NCI-H2196 treated with DMSO at 0.1 percent for 48 hours (cell line): Measurements from ENCODE around the gene RNU1-3.
"Not testable (repeated sequence)": the region's sequence is repeated elsewhere in the genome, so short reads cannot be mapped to it uniquely, and the experiment has no call there.

Experiments used
- DNase-seq: peaks from one replicate; lab custom pipeline; 2025; ENCODE audit not compliant: unreplicated experiment; lab: John Stamatoyannopoulos, UW

The RNU1-3 gene

DNA sequence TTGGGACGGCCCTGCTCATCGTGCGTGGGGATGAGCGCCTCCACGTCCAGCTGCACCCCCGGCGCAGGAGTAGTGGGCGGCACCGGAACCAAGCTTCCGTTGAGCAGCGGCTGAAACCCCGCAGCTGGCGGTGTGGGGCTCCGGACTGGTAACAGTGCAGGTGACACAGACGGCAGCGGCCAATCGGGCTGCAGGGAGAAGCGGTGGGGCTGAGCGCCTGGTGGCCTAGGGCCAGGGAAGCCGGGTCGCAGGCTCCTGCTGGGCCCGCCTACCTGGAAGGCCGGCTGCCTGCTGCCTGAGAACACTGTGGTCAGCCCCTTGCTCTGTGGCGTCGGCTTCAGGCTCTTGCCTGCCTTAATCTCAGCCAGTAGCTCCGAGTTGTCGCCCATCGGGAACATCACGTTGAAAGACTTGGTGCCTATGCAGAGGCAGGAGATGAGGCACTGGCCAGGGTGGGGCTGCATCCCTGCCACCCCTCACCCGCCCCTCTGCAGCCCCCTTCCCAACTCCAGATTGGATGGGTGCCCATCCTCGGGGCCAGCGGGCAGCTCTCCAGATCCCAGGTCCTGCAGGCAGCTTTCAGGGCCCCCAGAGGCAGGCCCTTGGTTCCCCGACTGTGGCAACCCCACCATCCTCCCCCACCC, 29.9 kb upstream of the RNU1-3 start:
- not testable (repeated sequence) for DNase-seq

DNA sequence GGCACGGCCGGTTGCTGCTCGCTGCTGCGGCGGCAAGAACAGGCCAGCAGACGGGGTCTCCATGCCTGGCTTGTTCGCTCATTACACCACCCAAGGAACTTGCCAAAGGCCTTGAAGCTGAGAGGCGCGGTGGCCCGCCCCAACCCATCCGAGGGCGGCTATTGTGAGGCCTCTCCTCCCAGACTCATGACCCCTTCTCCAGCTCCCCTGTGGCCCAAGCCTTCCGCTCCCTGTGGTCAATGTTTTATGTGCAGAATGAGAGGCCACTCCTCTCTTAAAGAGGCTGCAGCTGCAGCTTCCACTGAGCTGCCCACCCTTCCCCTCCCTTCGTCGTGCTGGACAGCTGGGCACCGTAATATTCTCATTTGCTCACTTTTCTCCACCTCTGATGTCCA, 27.6 kb upstream of the RNU1-3 start:
- DNase-seq, result not testable (repeated sequence)

DNA sequence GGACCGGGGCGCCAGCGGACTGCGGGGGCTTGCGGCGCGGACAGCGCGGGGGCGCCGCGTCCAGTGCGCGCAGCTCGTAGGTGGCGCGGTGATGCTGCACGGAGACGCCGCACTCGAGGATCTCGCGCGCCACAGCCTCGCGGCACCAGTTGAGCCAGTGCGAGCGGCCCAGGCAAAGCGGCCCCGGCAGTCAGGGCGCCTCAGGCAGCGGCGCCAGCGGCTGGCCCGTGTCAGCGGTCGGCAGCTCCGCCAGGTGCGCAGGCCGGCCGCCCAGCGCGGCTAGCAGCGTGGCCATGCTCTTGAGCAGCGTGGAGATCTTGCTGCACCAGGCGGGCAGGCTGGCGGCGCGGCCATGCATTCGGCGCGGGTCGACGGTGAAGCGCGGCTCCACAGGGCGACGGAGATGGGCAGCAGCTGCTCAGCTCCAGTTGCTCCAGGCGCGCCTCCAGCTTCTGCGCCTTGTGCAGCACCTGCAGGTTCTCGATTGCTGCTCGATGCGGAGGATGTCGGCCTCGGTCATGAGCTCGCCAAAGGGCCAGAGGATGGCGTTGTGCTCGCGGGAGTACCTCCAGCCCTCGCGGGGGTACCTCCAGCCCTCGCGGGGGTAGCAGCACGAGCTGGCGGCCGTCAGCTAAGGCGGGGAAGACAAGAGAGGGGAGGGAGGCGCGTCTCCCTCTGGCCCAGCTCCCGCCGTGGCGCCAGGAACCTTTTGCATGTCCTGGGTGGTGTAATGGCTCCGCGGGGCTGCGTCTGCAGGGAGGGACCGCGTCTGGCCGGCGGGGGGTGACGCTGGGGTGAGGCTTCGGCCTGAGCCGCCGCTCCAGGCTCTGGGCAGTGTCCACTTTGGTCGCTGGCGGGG, 26.9 kb upstream of the RNU1-3 start:
- not testable (repeated sequence) for DNase-seq

DNA sequence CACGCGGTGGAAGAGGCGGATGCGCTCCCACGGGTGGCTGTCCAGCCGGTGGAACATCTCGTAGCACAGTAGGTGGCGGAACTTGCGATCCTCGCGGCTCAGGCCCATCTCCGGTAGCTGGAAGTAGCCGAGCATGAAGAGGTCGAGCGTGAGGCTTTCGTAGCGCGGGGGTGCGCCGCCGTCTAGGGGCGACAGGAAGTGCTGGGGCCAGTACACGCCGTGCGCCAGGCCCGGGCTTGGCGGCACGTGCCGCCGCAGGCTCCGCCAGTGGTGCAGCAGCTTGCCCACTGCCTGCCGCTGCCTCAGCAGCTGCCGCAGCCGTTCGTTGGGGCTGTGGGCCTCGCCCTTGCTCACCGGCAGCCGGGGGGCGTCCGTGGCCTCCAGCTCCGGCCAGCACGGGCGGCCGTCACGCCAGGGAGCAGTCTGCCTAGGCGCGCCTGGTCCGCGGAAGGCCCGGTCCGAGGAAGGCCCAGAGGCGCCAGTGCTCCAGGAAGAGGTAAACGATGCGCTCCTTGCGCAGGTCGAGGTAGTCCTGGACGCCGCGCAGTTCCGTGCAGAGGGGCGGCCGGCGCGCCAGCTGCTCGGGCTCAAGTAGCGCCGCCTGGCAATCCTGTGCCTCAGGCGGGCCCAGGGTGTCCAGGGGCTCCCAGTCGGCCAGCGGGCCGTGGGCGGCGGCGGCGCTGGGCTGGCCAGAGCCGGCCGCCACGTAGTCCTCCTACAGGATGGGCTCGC, 26.1 kb upstream of the RNU1-3 start:
- DNase-seq, result not testable (repeated sequence)

DNA sequence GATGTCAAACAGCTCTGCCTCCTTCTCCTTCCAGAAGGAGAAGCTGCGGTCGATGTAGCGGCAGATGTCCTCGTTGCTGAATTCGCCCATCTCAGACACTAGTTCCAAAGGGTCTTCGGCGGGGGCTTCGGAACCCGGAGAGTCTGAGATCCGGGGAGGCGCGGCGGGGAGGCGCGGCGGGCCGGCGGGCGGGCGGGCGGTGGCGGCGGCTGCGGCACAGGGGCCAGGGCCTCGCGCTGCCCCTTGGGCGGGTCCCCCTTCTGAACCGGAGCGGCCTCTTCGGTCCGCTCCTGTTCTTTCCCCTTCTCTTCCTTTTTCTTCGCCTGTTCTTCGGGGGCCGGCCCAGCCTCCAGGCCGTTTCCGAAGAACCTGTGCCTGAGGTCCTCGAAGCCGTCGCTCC, 25.5 kb upstream of the RNU1-3 start:
- not testable (repeated sequence) for DNase-seq

DNA sequence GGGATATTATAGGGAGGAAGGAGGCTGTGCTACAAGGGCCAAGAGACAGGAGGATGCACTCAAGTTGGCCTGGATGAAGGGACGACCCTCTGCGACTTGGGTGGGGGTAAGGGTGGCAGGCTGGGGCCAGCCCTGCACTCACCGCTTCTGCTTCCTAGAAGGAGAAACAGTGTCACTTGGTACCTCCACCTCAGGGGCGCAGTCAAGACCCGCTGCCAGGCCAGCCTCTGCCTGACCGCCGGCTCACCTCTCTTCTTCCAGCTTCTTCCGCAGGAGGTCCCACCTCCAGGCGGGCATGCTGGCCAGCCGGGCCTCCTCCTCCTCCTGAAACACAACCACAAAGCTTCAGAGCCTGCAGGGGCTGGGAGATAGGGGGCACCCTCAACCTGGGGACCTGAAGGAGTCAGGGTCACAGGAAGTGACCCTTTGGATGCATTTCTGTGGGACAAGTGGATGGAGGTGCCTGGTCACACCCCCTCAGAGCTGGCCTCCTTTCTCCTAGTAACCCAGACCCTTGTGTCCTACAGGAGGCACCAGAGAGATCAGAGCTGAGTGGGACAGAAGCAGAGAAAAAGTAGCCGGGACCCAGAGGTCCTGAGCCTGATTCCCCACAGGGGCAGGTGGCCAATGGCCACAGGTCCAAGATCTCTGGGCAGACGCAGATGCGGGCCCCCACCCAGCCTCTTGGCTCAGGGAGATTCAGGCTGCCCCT, 24.4 kb upstream of the RNU1-3 start:
- not testable (repeated sequence) for DNase-seq

DNA sequence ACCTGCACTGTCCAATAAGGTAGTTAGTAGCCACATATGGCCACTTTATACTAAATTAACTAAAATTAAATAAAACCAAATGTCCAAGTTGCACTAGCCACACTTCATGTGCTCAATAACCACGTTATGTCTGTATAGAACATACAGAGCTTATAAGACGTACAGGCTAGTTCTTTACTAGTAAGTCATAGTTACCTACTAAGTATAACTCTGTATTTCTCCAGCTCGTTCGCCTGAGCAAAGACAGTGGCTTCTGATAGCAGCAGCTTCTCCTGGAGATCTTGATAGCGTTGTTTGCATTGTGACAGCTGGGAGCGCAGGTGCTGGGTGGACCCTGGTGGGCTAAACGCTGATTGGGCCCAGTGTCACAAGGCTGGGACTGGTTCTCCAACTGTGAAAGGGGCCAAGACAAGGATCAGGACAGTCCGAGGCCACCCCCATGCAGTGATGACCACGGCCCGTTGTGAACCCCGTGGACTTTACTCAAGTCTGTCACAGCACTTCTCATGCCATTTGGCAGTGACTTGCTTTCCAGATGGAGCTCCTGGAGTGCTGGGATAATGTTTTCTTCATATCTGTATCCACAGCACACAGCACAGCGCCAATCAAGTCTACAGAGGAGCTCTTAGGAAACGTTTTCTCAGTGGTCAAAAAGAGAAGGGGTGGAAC, 20.5 kb upstream of the RNU1-3 start:
- DNase-seq, result not testable (repeated sequence)

DNA sequence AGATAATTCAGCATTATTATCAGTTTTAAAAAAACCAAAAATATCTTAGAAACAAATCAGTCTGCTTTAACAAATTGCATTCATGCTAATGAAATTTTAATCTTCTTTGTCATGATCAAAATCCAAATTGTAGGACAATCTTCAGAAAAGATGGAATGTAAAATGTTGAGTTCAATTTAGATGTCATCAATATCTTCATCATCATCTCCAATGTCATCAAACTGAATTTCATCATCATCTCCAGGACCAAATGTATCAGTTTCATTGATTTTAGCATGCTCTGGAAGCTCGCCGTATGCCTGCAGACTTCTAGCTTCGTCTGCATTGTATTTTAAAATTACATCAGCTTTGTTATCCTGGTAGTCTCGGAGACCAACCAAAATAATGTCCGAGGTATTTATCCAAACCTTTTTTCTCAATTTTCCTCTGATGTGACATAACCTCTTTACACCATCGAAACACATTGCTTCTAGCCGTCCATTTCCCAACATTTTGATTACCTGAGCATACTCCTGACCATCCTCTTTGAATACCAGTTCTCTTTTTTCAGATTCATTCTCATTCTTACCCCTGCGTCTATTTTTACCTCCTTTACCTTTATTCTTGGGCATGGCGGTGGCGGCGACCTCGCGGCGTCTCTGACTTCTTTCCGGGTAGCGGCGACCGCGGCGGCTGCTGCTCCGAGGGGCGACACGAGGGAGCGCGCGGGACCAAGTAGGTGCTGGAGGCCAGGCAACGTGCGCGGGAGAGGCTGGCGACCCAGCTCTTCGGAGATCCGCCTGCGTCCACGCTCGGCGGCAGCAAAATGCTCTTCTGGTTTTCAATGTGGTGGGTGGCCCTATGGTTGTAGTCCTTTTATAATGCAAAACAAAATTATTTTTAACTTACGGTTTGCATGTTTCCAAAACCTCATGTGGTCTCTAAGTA, 19.0 kb upstream of the RNU1-3 start:
- not testable (repeated sequence) for DNase-seq

DNA sequence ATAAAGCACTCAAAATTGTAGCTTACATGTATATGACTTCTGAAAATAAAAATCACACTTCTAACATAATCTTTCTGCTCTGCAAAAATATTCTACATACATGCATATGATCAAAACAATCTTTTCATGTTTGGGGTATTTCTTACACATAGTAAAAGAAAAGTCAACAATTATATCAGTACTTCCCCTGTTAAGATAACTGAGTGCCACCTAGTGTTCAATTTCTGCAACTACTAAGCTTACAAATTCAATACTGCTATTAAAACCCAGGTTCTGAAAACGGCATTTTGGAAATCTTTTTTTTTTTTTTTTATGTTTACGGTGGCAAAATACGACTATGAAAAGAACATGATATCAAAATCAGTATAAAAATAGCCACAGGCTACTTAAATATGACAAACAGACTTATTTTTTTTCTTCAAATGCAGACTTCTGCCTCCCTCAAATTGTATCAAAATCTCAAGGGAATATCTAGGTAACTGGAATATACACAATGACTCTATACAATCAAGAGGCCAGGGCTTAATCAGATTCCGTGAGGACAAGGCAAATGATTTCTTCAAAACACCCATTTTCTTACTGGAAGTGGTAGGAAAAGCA, 18.1 kb upstream of the RNU1-3 start:
- DNase-seq, result not testable (repeated sequence)

DNA sequence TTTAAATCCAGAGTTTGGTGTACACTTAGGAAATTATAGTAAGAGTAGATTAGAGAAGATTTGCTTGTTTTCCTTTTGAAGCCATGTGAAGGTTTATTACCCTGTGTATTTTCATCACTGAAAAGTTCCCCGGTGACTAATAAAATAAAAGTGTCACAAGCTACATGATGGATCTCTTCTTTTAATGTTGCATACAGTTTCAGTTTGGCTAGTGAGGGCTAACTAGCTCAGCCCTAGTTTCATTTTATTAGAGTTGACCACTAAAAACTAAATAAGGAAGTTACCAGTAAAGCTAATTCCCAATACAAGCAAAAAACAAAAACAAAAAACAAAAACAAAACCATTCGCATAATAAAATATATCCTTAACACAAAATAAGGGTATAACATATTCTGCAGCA, 17.4 kb upstream of the RNU1-3 start:
- DNase-seq, result not testable (repeated sequence)

DNA sequence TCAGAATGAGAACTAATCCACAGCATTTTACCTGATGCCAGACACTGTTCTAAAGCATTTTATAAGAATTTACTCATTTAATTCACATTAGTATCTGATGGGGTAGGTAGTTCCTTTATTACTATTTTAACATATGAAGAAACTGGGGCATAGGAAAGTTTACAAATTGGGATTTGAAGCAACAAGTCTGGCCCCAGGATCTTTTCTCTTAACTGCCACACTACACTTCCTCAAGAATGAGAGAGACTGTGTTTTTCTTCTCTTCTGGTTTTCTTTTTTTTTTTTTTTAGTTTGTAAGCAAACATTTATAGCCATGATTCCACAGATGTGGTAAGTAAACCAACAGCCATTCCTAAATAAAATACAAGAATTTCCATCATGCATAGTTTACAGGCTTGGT, 16.1 kb upstream of the RNU1-3 start:
- not testable (repeated sequence) for DNase-seq

DNA sequence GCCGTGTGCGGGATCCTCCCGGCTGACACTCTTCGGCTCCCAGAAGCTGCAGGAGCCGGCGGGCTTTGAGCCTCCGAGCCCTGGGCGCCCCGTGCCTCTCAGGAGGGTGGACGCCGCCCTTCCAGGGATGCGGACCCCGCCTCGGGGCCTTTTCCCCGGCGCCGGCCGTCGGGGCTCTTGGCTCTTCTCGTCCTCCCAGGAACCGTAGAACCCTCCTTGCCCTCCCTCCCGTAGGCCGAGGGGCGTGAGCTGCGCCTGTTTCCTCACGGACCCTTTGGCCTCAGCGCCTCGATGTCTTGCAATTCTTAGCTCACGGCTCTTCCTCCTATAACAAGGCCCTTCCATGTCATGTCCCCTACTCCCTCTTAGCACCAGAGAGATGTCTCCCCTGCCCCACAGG, 13.6 kb upstream of the RNU1-3 start:
- not testable (repeated sequence) for DNase-seq

DNA sequence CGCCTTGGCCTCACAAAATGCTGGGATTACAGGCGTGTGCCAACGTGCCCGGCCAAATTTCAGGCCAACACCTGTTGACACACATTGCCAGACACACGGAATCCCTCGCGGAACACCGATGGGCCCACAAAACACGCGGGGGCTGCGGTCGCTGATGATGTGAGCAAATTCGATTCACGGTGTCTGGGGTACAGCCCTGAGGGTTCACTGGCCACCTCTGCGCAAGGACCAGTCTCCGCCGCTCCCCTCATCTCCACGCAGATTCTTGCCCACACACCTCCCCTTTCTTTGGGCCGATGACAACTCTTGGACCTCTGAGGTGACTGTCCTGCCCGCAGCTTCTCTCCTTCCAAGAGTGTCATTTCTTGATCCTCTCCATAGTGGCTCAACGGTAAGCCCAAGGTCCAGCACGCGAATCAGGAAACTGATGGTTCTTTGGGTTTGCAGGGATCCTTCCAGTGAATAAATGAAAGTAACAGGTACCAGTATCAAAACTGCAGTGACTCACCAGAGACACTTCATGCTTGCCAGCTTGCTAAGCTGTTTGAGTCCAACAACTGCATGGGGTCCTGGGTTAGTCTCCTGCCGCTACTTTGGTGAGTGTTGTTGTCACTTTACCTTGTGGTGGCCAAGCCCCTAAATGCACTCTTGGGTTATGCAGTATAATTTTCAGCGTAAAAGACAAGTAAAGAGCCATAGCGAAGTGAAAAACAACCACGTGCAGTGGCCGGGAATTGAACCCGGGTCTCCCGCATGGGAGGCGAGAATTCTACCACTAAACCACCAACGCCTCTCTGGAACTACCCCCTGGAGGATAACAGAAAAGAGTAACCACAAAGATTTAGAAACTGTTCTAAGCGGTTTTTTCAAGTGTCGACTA, 11.0 kb upstream of the RNU1-3 start:
- DNase-seq, result no peak

DNA sequence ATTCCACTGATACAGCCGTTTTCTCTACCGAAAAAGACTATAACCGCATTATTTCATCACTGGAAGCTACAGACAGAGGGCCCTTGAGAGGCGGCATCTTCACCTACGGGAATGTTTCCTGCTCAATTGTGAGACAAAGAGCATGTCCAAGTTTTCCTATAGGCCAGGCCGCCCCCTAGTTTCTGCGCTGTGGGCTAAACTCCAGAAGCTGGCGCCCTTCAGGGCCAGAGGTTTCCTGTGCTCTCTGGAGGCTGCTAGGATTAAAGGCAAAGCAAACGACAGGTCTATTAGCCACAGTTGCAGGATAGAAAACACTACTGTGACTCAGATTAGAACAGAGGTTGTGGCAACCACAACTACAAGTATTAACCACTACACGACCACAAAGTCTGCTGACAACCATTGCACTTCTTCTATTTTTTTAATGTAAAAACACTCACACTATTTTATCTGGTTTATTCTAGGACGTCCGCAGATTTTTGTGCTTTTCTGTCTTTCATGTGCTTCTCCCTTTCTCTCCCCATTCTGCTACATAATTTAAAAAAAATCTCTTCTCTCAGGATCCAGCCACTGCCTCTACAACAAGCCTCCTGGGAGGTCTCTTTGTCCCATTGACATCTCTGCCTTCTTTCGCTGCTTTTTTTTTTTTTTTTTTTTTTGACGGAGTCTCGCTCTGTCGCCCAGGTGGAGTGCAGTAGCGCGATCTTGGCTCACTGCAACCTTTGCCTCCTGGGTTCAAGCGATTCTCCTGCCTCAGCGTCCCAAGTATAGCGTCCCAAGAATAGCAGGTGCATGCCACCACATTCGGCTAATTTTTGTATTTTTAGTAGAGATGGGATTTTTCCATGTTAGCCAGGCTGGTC, 10.1 kb upstream of the RNU1-3 start:
- not testable (repeated sequence) for DNase-seq

DNA sequence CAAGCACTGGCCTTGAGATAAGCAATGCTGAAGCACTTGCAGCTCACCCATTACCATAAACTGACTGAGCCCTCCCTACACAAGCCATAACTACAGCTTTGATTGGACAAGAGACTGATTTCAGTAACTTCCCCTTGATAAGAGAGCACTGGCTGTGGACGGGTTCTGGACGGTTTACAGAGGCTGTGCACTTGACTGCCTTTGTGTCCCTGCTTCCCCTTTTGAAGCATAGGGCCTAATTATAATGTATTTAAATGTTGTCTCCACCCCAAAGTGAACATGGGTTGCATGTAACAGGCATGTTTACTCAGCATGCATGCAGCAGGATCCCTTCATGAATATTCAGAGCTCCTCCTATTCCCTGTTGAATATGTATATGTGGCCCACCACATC, 8.4 kb upstream of the RNU1-3 start:
- DNase-seq, result not testable (repeated sequence)

DNA sequence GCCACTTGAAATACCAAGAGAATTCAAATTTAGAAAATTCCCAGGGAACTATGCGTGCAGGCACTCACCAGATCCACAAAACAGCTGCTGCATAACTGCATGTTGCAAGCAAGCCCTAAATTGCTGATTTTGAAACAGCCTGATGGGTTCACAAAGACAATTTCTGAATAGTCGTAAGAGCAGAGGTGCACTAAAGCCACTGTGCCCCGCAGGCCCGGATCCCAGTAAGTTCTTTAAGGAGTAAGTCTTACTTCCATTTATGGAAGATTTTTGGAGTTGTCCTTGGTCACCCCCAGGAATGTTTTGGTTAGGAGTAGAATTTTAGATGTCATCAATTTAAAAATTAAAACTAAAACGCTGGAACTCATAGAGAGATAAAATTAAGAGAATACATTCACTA, 7.2 kb upstream of the RNU1-3 start:
- not testable (repeated sequence) for DNase-seq

DNA sequence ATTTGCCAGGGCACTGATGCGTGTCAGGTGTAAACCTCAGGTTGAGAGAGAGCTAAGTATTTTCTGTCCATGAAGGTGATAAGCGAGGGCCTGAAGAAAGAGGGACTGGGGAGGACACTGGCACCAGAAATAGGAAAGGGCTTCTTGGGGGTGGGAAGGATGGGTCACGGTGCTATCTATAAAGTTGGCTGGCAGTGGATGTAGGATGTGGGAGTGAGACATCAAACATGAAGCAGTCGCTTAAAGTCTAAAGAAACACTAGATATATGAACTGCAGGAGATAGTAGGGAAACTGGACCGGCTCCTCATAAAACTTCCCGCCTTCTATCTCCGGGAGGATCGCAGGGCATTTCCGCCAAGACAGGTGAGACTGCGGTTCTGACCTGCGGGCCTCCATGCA, 912 bp downstream of the RNU1-3 start:
- DNase-seq, result not testable (repeated sequence)
